PC-9 (cell line): ENCODE data around the gene PRKCA.

ENCODE experiments used
- EZH2 ChIP-seq: fragments of 200-600 bp; sonication (generic); IDR thresholded peaks from 2 replicates; pipeline ENCODE4 v1.8.0; 2017; ENCODE audit warnings: antibody characterized with exemption, low read depth
- TF ChIP-seq, protein P1 (sequence below): fragments of 200-600 bp; sonication (generic); conservative IDR thresholded peaks from 2 replicates; pipeline ENCODE4 v1.6.1; 2017; ENCODE audit warnings: mixed run types, antibody characterized with exemption, mild to moderate bottlenecking, moderate library complexity

DNA sequence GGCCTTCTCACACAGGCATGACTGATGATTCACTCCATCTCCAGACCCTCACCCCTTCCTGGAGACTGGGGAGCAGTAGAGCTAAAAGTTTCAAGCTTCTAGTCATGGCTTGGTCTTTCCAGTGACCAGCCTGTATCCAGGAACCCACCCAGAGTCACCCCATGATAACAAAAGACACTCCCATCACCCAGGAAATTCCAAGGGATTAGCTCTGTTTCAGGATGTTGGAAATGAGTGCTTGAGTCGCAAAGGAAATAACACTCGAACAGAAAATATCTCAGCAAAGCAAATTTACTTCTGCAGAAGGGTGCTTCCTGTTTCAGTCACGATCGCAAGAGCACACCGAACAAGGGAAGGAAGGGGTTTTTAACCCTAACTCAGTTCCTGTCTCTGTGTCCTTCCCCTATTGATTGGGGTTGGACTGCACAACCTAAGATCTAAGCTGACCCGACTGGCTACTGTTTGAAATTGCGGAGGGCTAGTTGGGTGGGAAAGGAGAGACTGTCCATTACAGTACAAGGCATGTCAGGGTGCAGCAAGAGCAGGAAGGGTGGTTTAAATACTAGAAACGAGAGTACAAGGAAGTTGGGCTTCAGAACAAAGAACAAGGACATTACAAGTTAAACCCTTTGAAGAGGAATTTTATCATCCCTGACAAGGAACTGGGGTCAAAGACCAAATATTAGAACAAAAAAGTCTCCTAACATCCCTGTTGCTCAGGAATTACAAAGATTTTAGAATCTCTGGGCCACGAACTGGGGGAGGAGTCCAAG, 308.1 kb downstream of the PRKCA start:
- TF ChIP-seq, protein P1, sequence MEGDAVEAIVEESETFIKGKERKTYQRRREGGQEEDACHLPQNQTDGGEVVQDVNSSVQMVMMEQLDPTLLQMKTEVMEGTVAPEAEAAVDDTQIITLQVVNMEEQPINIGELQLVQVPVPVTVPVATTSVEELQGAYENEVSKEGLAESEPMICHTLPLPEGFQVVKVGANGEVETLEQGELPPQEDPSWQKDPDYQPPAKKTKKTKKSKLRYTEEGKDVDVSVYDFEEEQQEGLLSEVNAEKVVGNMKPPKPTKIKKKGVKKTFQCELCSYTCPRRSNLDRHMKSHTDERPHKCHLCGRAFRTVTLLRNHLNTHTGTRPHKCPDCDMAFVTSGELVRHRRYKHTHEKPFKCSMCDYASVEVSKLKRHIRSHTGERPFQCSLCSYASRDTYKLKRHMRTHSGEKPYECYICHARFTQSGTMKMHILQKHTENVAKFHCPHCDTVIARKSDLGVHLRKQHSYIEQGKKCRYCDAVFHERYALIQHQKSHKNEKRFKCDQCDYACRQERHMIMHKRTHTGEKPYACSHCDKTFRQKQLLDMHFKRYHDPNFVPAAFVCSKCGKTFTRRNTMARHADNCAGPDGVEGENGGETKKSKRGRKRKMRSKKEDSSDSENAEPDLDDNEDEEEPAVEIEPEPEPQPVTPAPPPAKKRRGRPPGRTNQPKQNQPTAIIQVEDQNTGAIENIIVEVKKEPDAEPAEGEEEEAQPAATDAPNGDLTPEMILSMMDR: no peak
- no peak for TF ChIP-seq EZH2
